GM12874 (cell line): ENCODE results near the gene SLC2A11.

Source experiments
- CTCF ChIP-seq: IDR thresholded peaks from 2 replicates; pipeline ENCODE4 v1.5.1; 2011; ENCODE audit warnings: low read depth, mild to moderate bottlenecking, control low read depth, low read length, moderate library complexity; ENCODE audit not compliant: insufficient read depth

SLC2A11 gene

GRCh38 chr22:23856721-23857605, 712 bp upstream of the SLC2A11 start:
- peak; percentile 14; the same call in 1 of the 2 replicates for TF ChIP-seq CTCF

GRCh38 chr22:23858484-23858815, 775 bp downstream of the SLC2A11 start:
- TF ChIP-seq CTCF, result no peak

- no peak for TF ChIP-seq CTCF
Measured at GRCh38 chr22:23859201-23859600, 1.5 kb downstream of the SLC2A11 start.

GRCh38 chr22:23862103-23862502, 4.4 kb downstream of the SLC2A11 start:
- TF ChIP-seq CTCF, result peak; percentile 77

- no peak for TF ChIP-seq CTCF
Measured at GRCh38 chr22:23868580-23868979, 10.9 kb downstream of the SLC2A11 start.

- TF ChIP-seq CTCF, result no peak
Measured at GRCh38 chr22:23874871-23875270, 17.2 kb downstream of the SLC2A11 start.

- TF ChIP-seq CTCF, result no peak
Measured at GRCh38 chr22:23875801-23876200, 18.1 kb downstream of the SLC2A11 start.

- TF ChIP-seq CTCF, result no peak
Measured at GRCh38 chr22:23877566-23877965, 19.9 kb downstream of the SLC2A11 start.
